GM12878 (cell line): Measurements from ENCODE around the gene H2BK1. TPM values are rescaled to one million over a fixed set of nuclear protein-coding genes. Genes with fewer than 3 reads are reported as not detected.

Experiments used
- ATAC-seq: fragments of 200-7000 bp; cut with Tn5 transposase; 3 replicates; pipeline ENCODE4 v1.9.1; 2020; ENCODE audit warnings: mild to moderate bottlenecking, moderate library complexity
- BruUV-seq: library from RNA; stranded (reverse); fragments of 400-500 nt; replicated peaks from 2 replicates; lab custom pipeline; 2021; lab: Mats Ljungman, UMichigan
- CTCF ChIA-PET: fragments of 300-600 bp; sonication (Branson Sonifier 250); formaldehyde crosslinking; extraction: SDS; loops from one replicate; lab custom pipeline; 2021; ENCODE audit warnings: inconsistent platforms; lab: Yijun Ruan, JAX
- POLR2A ChIA-PET: fragments of 350-600 bp; formaldehyde crosslinking; extraction: SDS; loops from one replicate; lab custom pipeline; 2021; ENCODE audit warnings: inconsistent platforms; lab: Charles Lee
- RAD21 ChIA-PET: fragments of 300-600 bp; sonication (Branson Sonifier 250); formaldehyde crosslinking; loops from one replicate; lab custom pipeline; 2023; ENCODE audit warnings: antibody characterized with exemption; ENCODE audit not compliant: unreplicated experiment; lab: Charles Lee
- SMC1A ChIA-PET: fragments of 300-600 bp; sonication (Branson Sonifier 250); formaldehyde crosslinking; loops from one replicate; lab custom pipeline; 2023; ENCODE audit not compliant: unreplicated experiment, uncharacterized antibody; lab: Charles Lee
- DNase-seq: peaks from one replicate; pipeline ENCODE4 v3.0.0-alpha.2; 2011; ENCODE audit warnings: low read depth, low spot score
- FAIRE-seq: peaks from 3 replicates; lab custom pipeline; 2011; peaks lifted over from hg19 to GRCh38; lab: Jason Lieb, UNC
- H2AFZ ChIP-seq: 2 replicates; pipeline ENCODE4 v1.6.0; 2011; ENCODE audit warnings: low read depth, low read length, control low read depth; ENCODE audit not compliant: control insufficient read depth
- H3K27ac ChIP-seq: 2 replicates; pipeline ENCODE4 v1.5.1; 2011; ENCODE audit warnings: control low read depth; ENCODE audit not compliant: control insufficient read depth, insufficient read depth
- H3K27me3 ChIP-seq, 2 experiments: replicated peaks in 1 of 2; 2 replicates each; pipeline versions ENCODE4 v1.6.0 to v1.6.1; 2011; ENCODE audit warnings: low read length in 1 of 2; ENCODE audit not compliant: control insufficient read depth in 2 of 2, insufficient read depth in 2 of 2
- H3K36me3 ChIP-seq, 2 experiments: 2 replicates each; pipeline ENCODE4 v1.5.1; 2011; ENCODE audit warnings: low read length in 1 of 2; ENCODE audit not compliant: control insufficient read depth in 2 of 2, insufficient read depth in 2 of 2
- H3K4me1 ChIP-seq: 2 replicates; pipeline ENCODE4 v1.6.1; 2011; ENCODE audit warnings: mild to moderate bottlenecking, low read length, moderate library complexity, mixed read lengths; ENCODE audit not compliant: control insufficient read depth, insufficient read depth
- H3K4me2 ChIP-seq: 2 replicates; pipeline ENCODE4 v1.6.0; 2011; ENCODE audit warnings: control low read depth; ENCODE audit not compliant: control insufficient read depth, insufficient read depth
- H3K4me3 ChIP-seq: fragments of 200-600 bp; sonication (generic); 2 replicates; pipeline ENCODE4 v1.5.1; 2016
- H3K79me2 ChIP-seq: 2 replicates; pipeline ENCODE4 v1.6.0; 2011; ENCODE audit warnings: low read length; ENCODE audit not compliant: control insufficient read depth, insufficient read depth
- H3K9ac ChIP-seq: 2 replicates; pipeline ENCODE4 v1.8.0; 2011; ENCODE audit warnings: low read length, control low read depth, mixed read lengths; ENCODE audit not compliant: control insufficient read depth, insufficient read depth
- H3K9me3 ChIP-seq: replicated peaks from 3 replicates; pipeline ENCODE4 v1.5.1; 2011; ENCODE audit warnings: mild to moderate bottlenecking, low read length; ENCODE audit not compliant: control insufficient read depth, insufficient read depth
- H4K20me1 ChIP-seq: 2 replicates; pipeline ENCODE4 v1.6.0; 2011; ENCODE audit not compliant: control insufficient read depth, insufficient read depth
- ATF2 ChIP-seq: IDR thresholded peaks from 2 replicates; pipeline ENCODE4 v1.6.1; 2012; ENCODE audit warnings: low read length, inconsistent platforms
- EGR1 ChIP-seq, 2 experiments: IDR thresholded peaks; 1 replicate in 1 of 2; 2 replicates in 1 of 2; pipeline ENCODE4 v1.6.1; 2011 to 2012; ENCODE audit warnings: low read depth in 2 of 2, low read length in 2 of 2, borderline replicate concordance in 1 of 2, mild to moderate bottlenecking in 1 of 2, moderate library complexity in 1 of 2
- EZH2 ChIP-seq: IDR thresholded peaks from 2 replicates; pipeline ENCODE4 v1.6.1; 2012; ENCODE audit warnings: low read depth, mild to moderate bottlenecking, control low read depth, inconsistent platforms, low read length, borderline replicate concordance; ENCODE audit not compliant: control insufficient read depth
- HDAC2 ChIP-seq: fragments of 200-600 bp; sonication (generic); IDR thresholded peaks from 2 replicates; pipeline ENCODE4 v1.6.1; 2017
- MTA3 ChIP-seq: IDR thresholded peaks from 2 replicates; pipeline ENCODE4 v1.6.1; 2012; ENCODE audit warnings: low read length, inconsistent platforms, borderline replicate concordance
- MYC ChIP-seq: IDR thresholded peaks from 2 replicates; pipeline ENCODE4 v1.6.1; 2011; ENCODE audit warnings: mild to moderate bottlenecking, low read length, moderate library complexity, inconsistent platforms; ENCODE audit not compliant: insufficient read depth, insufficient replicate concordance, insufficient read length, severe bottlenecking
- RFX5 ChIP-seq: IDR thresholded peaks from 2 replicates; pipeline ENCODE4 v1.6.1; 2011; ENCODE audit warnings: low read depth, low read length, improper control_type of control experiment
- SP1 ChIP-seq: IDR thresholded peaks from one replicate; pipeline ENCODE4 v1.6.1; 2011; ENCODE audit warnings: low read depth, low read length
- SREBF1 ChIP-seq: IDR thresholded peaks from 2 replicates; pipeline ENCODE4 v1.6.1; 2012; ENCODE audit warnings: mild to moderate bottlenecking, low read length
- WGBS: methylation state at CpG from one replicate; pipeline ENCODE4 v1.1.6; 2016; ENCODE audit warnings: low lambda C conversion rate; ENCODE audit not compliant: insufficient replicate concordance, insufficient coverage; ENCODE audit errors: missing lambda C conversion rate; 5-methylcytosine and 5-hydroxymethylcytosine counted together
- in situ Hi-C: fragments of 300-500 bp; cut with MboI; formaldehyde crosslinking; loops from 9 replicates; pipeline ENCODE4 v1.14.3; 2018; ENCODE audit warnings: mixed read lengths
- intact Hi-C: fragments of 100-400 bp; cut with micrococcal nuclease; formaldehyde crosslinking; loops from one replicate; pipeline ENCODE4 v1.14.2; 2022; ENCODE audit not compliant: unreplicated experiment
- polyA plus RNA-seq, 11 experiments: library from polyadenylated mRNA; depleted of rRNA in 4 of 11; unstranded in 6 of 11; stranded (reverse) in 5 of 11; fragments of >200 nt; fragmentation: Nextera tagmentation in 4 of 11; fragmentation: Illumina TruSeq in 1 of 11; extraction: Ambion mirVana in 4 of 11; extraction: Trizol in 1 of 11; gene quantifications; 1 replicate in 1 of 11; 2 replicates in 10 of 11; pipeline versions ENCODE4 v1.2.1 to v1.2.3, GENCODE V29; 2011 to 2016; ENCODE audit warnings: inconsistent platforms in 2 of 11, missing spikeins in 2 of 11, low read depth in 1 of 11
- total RNA-seq, 4 experiments: library from RNA; depleted of rRNA in 3 of 4; stranded (reverse); fragments of >200 nt in 3 of 4; fragmentation: Illumina TruSeq in 1 of 4; extraction: Trizol in 1 of 4; gene quantifications; 2 replicates each; pipeline versions ENCODE4 v1.2.1 to v1.2.3, GENCODE V29; 2013 to 2021
- TF ChIP-seq, protein P1 (sequence below): fragments of 450-650 bp; IDR thresholded peaks from 2 replicates; pipeline ENCODE4 v1.6.1; 2017; ENCODE audit warnings: mild to moderate bottlenecking, moderate library complexity
- TF ChIP-seq, protein P2 (sequence below): fragments of 450-650 bp; formaldehyde crosslinking; IDR thresholded peaks from 2 replicates; pipeline ENCODE4 v1.4.0; 2020; ENCODE audit warnings: mild to moderate bottlenecking, moderate library complexity
- TF ChIP-seq, protein P3 (sequence below): fragments of 450-650 bp; IDR thresholded peaks from 2 replicates; pipeline ENCODE4 v1.6.1; 2017; ENCODE audit warnings: mild to moderate bottlenecking, low read depth, inconsistent platforms; ENCODE audit not compliant: poor library complexity, severe bottlenecking

H2BK1 gene
- total and polyA plus RNA-seq, 10 of the 15 experiments (the other 5 are each of a cell fraction or from before 2014, with no cell fraction given): 0.54 TPM; not detected in 9

DNA sequence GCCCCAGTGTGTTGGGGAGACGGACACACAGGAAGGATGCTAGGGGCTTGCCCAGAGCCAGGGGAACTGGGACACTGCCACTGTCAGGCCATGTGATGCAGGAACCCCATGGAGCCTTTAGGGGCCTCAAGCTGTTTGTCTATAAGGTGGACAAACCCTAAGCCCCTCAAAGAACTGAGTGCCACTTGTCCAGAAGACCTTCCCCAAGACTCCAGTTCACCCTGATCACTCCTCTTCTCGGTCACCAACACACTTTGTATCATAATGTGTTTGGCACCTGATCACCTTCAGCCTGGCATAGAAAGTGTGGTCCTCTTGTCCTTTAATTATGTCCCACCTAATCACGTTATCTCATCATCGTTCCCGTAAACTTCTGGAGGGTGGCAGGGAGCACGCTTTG lies 700 bp downstream of the H2BK1 start:
- ATAC-seq (no peak), DNase-seq (no peak), FAIRE-seq (no peak)
- Histone ChIP-seq H3K4me1 (no peaks in the 10 kb centered on the region), H4K20me1 (no peaks in the 10 kb centered on the region), H3K4me3 (no peak overlapping the region), H3K9ac (no peak overlapping the region), H3K36me3 (peaks cover 0 to 4% of the 10 kb centered on the region in 2 experiments; a peak in 3 of 4 replicates), H3K27ac (no peak overlapping the region), H3K79me2 (no peaks in the 10 kb centered on the region), H3K27me3 (peaks cover 1 to 2% of the 10 kb centered on the region in 2 experiments; a peak in 2 of 4 replicates), H2AFZ (no peak overlapping the region), H3K4me2 (no peak overlapping the region), H3K9me3 (no peaks in the 10 kb centered on the region)
- CTCF ChIA-PET: no interaction called here
- POLR2A ChIA-PET: no interaction called here
- SMC1A ChIA-PET: no interaction called here
- RAD21 ChIA-PET: no interaction called here
- intact Hi-C loops: no loop called here
- in situ Hi-C loops: no loop called here
- 91% methylated on average over 6 of the region's 6 CpGs for WGBS
- BruUV-seq: no TSS peak
- TF ChIP-seq ATF2 (no peak), MYC (no peak), MTA3 (no peak), EGR1 (IDR thresholded peaks at IDR 0.05; ENCODE audit: borderline replicate concordance in 1 of 2, low read depth in 2 of 2, low read length in 2 of 2) (no peak), EZH2 (no peak), SREBF1 (no peak), RFX5 (no peak), SP1 (no peak), HDAC2 (no peak)
- TF ChIP-seq, protein P1, sequence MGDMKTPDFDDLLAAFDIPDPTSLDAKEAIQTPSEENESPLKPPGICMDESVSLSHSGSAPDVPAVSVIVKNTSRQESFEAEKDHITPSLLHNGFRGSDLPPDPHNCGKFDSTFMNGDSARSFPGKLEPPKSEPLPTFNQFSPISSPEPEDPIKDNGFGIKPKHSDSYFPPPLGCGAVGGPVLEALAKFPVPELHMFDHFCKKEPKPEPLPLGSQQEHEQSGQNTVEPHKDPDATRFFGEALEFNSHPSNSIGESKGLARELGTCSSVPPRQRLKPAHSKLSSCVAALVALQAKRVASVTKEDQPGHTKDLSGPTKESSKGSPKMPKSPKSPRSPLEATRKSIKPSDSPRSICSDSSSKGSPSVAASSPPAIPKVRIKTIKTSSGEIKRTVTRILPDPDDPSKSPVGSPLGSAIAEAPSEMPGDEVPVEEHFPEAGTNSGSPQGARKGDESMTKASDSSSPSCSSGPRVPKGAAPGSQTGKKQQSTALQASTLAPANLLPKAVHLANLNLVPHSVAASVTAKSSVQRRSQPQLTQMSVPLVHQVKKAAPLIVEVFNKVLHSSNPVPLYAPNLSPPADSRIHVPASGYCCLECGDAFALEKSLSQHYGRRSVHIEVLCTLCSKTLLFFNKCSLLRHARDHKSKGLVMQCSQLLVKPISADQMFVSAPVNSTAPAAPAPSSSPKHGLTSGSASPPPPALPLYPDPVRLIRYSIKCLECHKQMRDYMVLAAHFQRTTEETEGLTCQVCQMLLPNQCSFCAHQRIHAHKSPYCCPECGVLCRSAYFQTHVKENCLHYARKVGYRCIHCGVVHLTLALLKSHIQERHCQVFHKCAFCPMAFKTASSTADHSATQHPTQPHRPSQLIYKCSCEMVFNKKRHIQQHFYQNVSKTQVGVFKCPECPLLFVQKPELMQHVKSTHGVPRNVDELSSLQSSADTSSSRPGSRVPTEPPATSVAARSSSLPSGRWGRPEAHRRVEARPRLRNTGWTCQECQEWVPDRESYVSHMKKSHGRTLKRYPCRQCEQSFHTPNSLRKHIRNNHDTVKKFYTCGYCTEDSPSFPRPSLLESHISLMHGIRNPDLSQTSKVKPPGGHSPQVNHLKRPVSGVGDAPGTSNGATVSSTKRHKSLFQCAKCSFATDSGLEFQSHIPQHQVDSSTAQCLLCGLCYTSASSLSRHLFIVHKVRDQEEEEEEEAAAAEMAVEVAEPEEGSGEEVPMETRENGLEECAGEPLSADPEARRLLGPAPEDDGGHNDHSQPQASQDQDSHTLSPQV: no peak
- TF ChIP-seq, protein P2, sequence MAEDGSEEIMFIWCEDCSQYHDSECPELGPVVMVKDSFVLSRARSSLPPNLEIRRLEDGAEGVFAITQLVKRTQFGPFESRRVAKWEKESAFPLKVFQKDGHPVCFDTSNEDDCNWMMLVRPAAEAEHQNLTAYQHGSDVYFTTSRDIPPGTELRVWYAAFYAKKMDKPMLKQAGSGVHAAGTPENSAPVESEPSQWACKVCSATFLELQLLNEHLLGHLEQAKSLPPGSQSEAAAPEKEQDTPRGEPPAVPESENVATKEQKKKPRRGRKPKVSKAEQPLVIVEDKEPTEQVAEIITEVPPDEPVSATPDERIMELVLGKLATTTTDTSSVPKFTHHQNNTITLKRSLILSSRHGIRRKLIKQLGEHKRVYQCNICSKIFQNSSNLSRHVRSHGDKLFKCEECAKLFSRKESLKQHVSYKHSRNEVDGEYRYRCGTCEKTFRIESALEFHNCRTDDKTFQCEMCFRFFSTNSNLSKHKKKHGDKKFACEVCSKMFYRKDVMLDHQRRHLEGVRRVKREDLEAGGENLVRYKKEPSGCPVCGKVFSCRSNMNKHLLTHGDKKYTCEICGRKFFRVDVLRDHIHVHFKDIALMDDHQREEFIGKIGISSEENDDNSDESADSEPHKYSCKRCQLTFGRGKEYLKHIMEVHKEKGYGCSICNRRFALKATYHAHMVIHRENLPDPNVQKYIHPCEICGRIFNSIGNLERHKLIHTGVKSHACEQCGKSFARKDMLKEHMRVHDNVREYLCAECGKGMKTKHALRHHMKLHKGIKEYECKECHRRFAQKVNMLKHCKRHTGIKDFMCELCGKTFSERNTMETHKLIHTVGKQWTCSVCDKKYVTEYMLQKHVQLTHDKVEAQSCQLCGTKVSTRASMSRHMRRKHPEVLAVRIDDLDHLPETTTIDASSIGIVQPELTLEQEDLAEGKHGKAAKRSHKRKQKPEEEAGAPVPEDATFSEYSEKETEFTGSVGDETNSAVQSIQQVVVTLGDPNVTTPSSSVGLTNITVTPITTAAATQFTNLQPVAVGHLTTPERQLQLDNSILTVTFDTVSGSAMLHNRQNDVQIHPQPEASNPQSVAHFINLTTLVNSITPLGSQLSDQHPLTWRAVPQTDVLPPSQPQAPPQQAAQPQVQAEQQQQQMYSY (CRISPR knock-in tag): no peak
- TF ChIP-seq, protein P3, sequence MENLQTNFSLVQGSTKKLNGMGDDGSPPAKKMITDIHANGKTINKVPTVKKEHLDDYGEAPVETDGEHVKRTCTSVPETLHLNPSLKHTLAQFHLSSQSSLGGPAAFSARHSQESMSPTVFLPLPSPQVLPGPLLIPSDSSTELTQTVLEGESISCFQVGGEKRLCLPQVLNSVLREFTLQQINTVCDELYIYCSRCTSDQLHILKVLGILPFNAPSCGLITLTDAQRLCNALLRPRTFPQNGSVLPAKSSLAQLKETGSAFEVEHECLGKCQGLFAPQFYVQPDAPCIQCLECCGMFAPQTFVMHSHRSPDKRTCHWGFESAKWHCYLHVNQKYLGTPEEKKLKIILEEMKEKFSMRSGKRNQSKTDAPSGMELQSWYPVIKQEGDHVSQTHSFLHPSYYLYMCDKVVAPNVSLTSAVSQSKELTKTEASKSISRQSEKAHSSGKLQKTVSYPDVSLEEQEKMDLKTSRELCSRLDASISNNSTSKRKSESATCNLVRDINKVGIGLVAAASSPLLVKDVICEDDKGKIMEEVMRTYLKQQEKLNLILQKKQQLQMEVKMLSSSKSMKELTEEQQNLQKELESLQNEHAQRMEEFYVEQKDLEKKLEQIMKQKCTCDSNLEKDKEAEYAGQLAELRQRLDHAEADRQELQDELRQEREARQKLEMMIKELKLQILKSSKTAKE: no peak
